Endothelial cell of umbilical vein (primary cell): ENCODE data around the gene ANXA11. TPM values are rescaled to one million over a fixed set of nuclear protein-coding genes. Genes with fewer than 3 reads are reported as not detected.
A peak's percentile ranks its signal among the peaks of the same experiment; 100 is the strongest.

Experiments used
- BruUV-seq: library from RNA; stranded (reverse); fragments of 400-500 nt; replicated peaks from 2 replicates; lab custom pipeline; 2021; lab: Mats Ljungman, UMichigan
- CTCF ChIA-PET: fragments of 300-600, 350-600 bp; sonication (Branson Sonifier 250); formaldehyde crosslinking; loops from one replicate; lab custom pipeline; 2021; ENCODE audit warnings: antibody characterized with exemption, inconsistent platforms; lab: Charles Lee
- POLR2A ChIA-PET: fragments of 300-600, 350-600 bp; sonication (Branson Sonifier 250); formaldehyde crosslinking; loops from one replicate; lab custom pipeline; 2021; ENCODE audit warnings: antibody characterized with exemption, inconsistent platforms; lab: Charles Lee
- DNase-seq: peaks from one replicate; pipeline ENCODE4 v3.0.0-alpha.2; 2011; ENCODE audit warnings: low read depth, low spot score
- FAIRE-seq: peaks from 2 replicates; lab custom pipeline; 2011; peaks lifted over from hg19 to GRCh38; lab: Jason Lieb, UNC
- H2AFZ ChIP-seq: 2 replicates; pipeline ENCODE4 v1.6.0; 2012; ENCODE audit warnings: low read depth, low read length, control low read depth, inconsistent platforms
- H3K27ac ChIP-seq: 2 replicates; pipeline ENCODE4 v1.5.1; 2011; ENCODE audit warnings: low read depth, mild to moderate bottlenecking, control low read depth, low read length, moderate library complexity; ENCODE audit not compliant: insufficient read depth
- H3K27me3 ChIP-seq, 2 experiments: 2 replicates each; pipeline versions ENCODE4 v1.6.0 to v1.6.1; 2011; ENCODE audit warnings: low read length in 2 of 2, mixed read lengths in 1 of 2; ENCODE audit not compliant: control insufficient read depth in 2 of 2, insufficient read depth in 2 of 2
- H3K36me3 ChIP-seq, 2 experiments: 2 replicates in 1 of 2; 3 replicates in 1 of 2; pipeline ENCODE4 v1.5.1; 2011; ENCODE audit warnings: low read length in 2 of 2, mild to moderate bottlenecking in 1 of 2, moderate library complexity in 1 of 2; ENCODE audit not compliant: control insufficient read depth in 2 of 2, insufficient read depth in 2 of 2; ENCODE audit errors: extremely low read depth in 1 of 2
- H3K4me1 ChIP-seq: 3 replicates; pipeline ENCODE4 v1.5.1; 2011; ENCODE audit warnings: mild to moderate bottlenecking, low read length; ENCODE audit not compliant: control insufficient read depth, insufficient read depth; ENCODE audit errors: extremely low read depth
- H3K4me2 ChIP-seq: 2 replicates; pipeline ENCODE4 v1.6.1; 2011; ENCODE audit warnings: low read length, control low read depth, mixed read lengths; ENCODE audit not compliant: insufficient read depth
- H3K4me3 ChIP-seq, 3 experiments: fragments of 200-600 bp in 1 of 3; sonication (generic), shearing (Covaris generic) in 1 of 3; replicated peaks in 1 of 3; 2 replicates each; pipeline ENCODE4 v1.5.1; 2011 to 2016; ENCODE audit warnings: control low read depth in 3 of 3, low read length in 3 of 3, mild to moderate bottlenecking in 2 of 3, inconsistent platforms in 1 of 3, low read depth in 1 of 3, moderate library complexity in 1 of 3; ENCODE audit not compliant: insufficient read depth in 1 of 3
- H3K79me2 ChIP-seq: 2 replicates; pipeline ENCODE4 v1.6.0; 2012; ENCODE audit warnings: low read length, inconsistent platforms; ENCODE audit not compliant: control insufficient read depth, insufficient read depth
- H3K9ac ChIP-seq: replicated peaks from 2 replicates; pipeline ENCODE3; 2011; ENCODE audit warnings: low read length, control low read depth; ENCODE audit not compliant: insufficient read depth; ENCODE audit errors: extremely low read depth
- H3K9me1 ChIP-seq: replicated peaks from 3 replicates; pipeline ENCODE4 v1.6.0; 2011; ENCODE audit warnings: mild to moderate bottlenecking, low read length; ENCODE audit not compliant: control insufficient read depth, insufficient read depth; ENCODE audit errors: extremely low read depth
- H3K9me3 ChIP-seq: replicated peaks from 2 replicates; pipeline ENCODE4 v1.5.1; 2012; ENCODE audit warnings: low read length, inconsistent platforms; ENCODE audit not compliant: control insufficient read depth, insufficient read depth
- H4K20me1 ChIP-seq: replicated peaks from 2 replicates; pipeline ENCODE3; 2011; ENCODE audit warnings: mild to moderate bottlenecking, low read length; ENCODE audit not compliant: control insufficient read depth, insufficient read depth; ENCODE audit errors: extremely low read depth
- CTCF ChIP-seq, 2 donors: IDR thresholded peaks; 1 replicate in 1 of 2; 2 replicates in 1 of 2; pipeline ENCODE4 v1.5.1; 2011; ENCODE audit warnings: low read length in 2 of 2, mild to moderate bottlenecking in 2 of 2, moderate library complexity in 2 of 2, control low read depth in 1 of 2, inconsistent platforms in 1 of 2, low read depth in 1 of 2; ENCODE audit not compliant: insufficient read depth in 1 of 2; ENCODE audit errors: extremely low read depth in 1 of 2
- EZH2 ChIP-seq: IDR thresholded peaks from 2 replicates; pipeline ENCODE4 v1.6.1; 2012; ENCODE audit warnings: borderline replicate concordance, low read depth, mild to moderate bottlenecking, moderate library complexity, low read length, inconsistent platforms; ENCODE audit not compliant: severe bottlenecking
- FOS ChIP-seq: IDR thresholded peaks from 2 replicates; pipeline ENCODE4 v1.6.1; 2011; ENCODE audit warnings: mild to moderate bottlenecking, low read length, moderate library complexity, borderline replicate concordance; ENCODE audit not compliant: insufficient read depth
- GATA2 ChIP-seq: IDR thresholded peaks from 2 replicates; pipeline ENCODE4 v1.7.0; 2011; ENCODE audit warnings: low read depth, mild to moderate bottlenecking, moderate library complexity, mixed read lengths, low read length; ENCODE audit not compliant: insufficient read length, insufficient read depth
- JUN ChIP-seq: IDR thresholded peaks from 2 replicates; pipeline ENCODE4 v1.6.1; 2011; ENCODE audit warnings: borderline replicate concordance, low read depth; ENCODE audit not compliant: insufficient read length, insufficient read depth
- MYC ChIP-seq: IDR thresholded peaks from one replicate; pipeline ENCODE4 v1.6.1; 2011; ENCODE audit warnings: mild to moderate bottlenecking, low read depth, low read length
- POLR2A ChIP-seq: IDR thresholded peaks from 2 replicates; pipeline ENCODE4 v1.6.1; 2012; ENCODE audit warnings: low read depth, mild to moderate bottlenecking, control low read depth, low read length
- POLR2AphosphoS5 ChIP-seq: IDR thresholded peaks from 2 replicates; pipeline ENCODE4 v1.6.1; 2012; ENCODE audit warnings: low read depth, mild to moderate bottlenecking, control low read depth, low read length, moderate library complexity; ENCODE audit not compliant: insufficient read depth
- dilution Hi-C: fragments of 300-500 bp; cut with MboI; formaldehyde crosslinking; loops from one replicate; pipeline ENCODE4 v1.15.0; 2019; ENCODE audit warnings: low sequenced_read_pairs; ENCODE audit not compliant: extremely low pct_ligation_motif_present
- intact Hi-C: fragments of 100-400 bp; cut with micrococcal nuclease; formaldehyde crosslinking; loops from one replicate; pipeline ENCODE4 v1.10.0; 2022
- polyA plus RNA-seq, 4 experiments: library from polyadenylated mRNA; depleted of rRNA in 3 of 4; stranded (reverse) in 3 of 4; unstranded in 1 of 4; fragments of >200 nt; gene quantifications; 2 replicates each; pipeline versions ENCODE4 v1.2.1 to v1.2.3, GENCODE V29; 2011 to 2012; ENCODE audit warnings: missing spikeins in 1 of 4
- total RNA-seq: library from RNA; stranded (reverse); gene quantifications from 2 replicates; pipeline ENCODE4 v1.2.3, GENCODE V29; 2021

The ANXA11 gene
- total and polyA plus RNA-seq, 2 donors (not counting 3 experiments of a cell fraction or from before 2014, with no cell fraction given): 59.2 to 143 TPM

DNA sequence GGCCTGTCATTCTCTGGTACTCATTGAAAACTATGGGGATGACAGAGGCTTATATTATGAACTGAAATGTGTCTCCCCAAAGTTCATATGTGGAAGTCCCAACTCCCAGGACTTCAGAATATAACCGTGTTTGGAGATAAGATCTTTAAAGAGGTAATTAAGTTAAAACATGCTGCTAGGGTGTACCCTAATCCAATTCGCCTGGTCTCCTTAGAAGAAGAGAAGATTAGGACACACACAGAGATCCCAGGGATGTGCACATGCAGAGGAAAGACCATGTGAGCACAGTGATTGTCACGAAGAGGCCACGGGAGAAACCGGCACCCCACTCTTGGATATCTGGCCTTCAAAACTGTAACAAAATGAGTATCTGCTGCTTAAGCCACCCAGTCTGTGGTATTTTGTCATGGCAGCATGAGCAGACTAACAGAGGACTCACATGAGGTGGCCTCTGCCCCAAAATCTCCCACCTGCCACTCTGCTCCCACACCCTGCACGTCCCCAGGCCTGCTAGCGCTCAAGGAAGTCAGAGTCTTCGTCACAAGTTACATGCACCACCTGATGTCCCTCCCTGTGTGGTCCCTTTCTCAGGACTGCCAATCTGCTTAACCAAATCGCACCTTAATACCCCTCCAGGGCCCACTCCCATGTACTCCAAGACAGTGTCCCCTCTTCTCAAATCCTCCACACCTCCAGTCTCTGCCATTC, 46.0 kb downstream of the ANXA11 start:
- DNase-seq (no peak), FAIRE-seq (no peak)
- Histone ChIP-seq H3K79me2 (no peaks in the 10 kb centered on the region), H3K9ac (no peak overlapping the region), H3K27me3 (no peaks in the 10 kb centered on the region), H3K4me2 (no peak overlapping the region), H3K36me3 (peaks cover 5 to 36% of the 10 kb centered on the region in 2 experiments), H3K4me1 (peaks cover 24% of the 10 kb centered on the region), H3K4me3 (no peak overlapping the region), H3K27ac (peak overlapping the region; percentile 2), H3K9me1 (no peaks in the 10 kb centered on the region), H2AFZ (no peak overlapping the region), H4K20me1 (no peaks in the 10 kb centered on the region), H3K9me3 (no peaks in the 10 kb centered on the region)
- no peak for TF ChIP-seq EZH2
- no peak for TF ChIP-seq GATA2
- TF ChIP-seq MYC: no peak
- TF ChIP-seq FOS: no peak
- no peak for TF ChIP-seq POLR2AphosphoS5
- no peak for TF ChIP-seq CTCF (IDR thresholded peaks at IDR 0.05; ENCODE audit: extremely low read depth in 1 of 2, insufficient read depth in 1 of 2, low read depth in 1 of 2, low read length in 2 of 2)
- TF ChIP-seq JUN: no peak
- no peak for TF ChIP-seq POLR2A
- dilution Hi-C loops: no loop called here
- no TSS peak for BruUV-seq
- POLR2A ChIA-PET: no interaction called here
- CTCF ChIA-PET: interaction anchor here (0.9 to 3.0 kb wide), 7 partner anchors 15 to 63 kb away, joined by 3 to 22 read pairs (median 6); no protein-coding TSS in a partner anchor
- intact Hi-C loops: no loop called here
